ENCODE data around the gene C3orf80.

- TF ChIP-seq, protein P1, sequence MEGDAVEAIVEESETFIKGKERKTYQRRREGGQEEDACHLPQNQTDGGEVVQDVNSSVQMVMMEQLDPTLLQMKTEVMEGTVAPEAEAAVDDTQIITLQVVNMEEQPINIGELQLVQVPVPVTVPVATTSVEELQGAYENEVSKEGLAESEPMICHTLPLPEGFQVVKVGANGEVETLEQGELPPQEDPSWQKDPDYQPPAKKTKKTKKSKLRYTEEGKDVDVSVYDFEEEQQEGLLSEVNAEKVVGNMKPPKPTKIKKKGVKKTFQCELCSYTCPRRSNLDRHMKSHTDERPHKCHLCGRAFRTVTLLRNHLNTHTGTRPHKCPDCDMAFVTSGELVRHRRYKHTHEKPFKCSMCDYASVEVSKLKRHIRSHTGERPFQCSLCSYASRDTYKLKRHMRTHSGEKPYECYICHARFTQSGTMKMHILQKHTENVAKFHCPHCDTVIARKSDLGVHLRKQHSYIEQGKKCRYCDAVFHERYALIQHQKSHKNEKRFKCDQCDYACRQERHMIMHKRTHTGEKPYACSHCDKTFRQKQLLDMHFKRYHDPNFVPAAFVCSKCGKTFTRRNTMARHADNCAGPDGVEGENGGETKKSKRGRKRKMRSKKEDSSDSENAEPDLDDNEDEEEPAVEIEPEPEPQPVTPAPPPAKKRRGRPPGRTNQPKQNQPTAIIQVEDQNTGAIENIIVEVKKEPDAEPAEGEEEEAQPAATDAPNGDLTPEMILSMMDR (IDR thresholded peaks at IDR 0.05 in 8 of 11, conservative IDR thresholded peaks at IDR 0.05 in 3 of 11) = no peak
- TF ChIP-seq POLR2A (IDR thresholded peaks at IDR 0.05) = no peak
- no peak for TF ChIP-seq POLR2AphosphoS5 (IDR thresholded peaks at IDR 0.05)
Observed at GRCh38 chr3:160194438-160194837, 30.8 kb upstream of the C3orf80 start.

All from spleen (tissue), 7 donors.